GM18519 (cell line): Measurements from ENCODE around the gene FKBP10.
"Not testable (repeated sequence)": the region's sequence is repeated elsewhere in the genome, so short reads cannot be mapped to it uniquely, and the experiment has no call there.

ENCODE experiments used
- ATAC-seq: cut with Tn5 transposase; IDR thresholded peaks from one replicate; pipeline ENCODE4 v1.9.1; 2021; ENCODE audit warnings: mild to moderate bottlenecking, moderate library complexity; ENCODE audit not compliant: unreplicated experiment, low FRiP score

FKBP10 gene, protein sequence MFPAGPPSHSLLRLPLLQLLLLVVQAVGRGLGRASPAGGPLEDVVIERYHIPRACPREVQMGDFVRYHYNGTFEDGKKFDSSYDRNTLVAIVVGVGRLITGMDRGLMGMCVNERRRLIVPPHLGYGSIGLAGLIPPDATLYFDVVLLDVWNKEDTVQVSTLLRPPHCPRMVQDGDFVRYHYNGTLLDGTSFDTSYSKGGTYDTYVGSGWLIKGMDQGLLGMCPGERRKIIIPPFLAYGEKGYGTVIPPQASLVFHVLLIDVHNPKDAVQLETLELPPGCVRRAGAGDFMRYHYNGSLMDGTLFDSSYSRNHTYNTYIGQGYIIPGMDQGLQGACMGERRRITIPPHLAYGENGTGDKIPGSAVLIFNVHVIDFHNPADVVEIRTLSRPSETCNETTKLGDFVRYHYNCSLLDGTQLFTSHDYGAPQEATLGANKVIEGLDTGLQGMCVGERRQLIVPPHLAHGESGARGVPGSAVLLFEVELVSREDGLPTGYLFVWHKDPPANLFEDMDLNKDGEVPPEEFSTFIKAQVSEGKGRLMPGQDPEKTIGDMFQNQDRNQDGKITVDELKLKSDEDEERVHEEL

DNA sequence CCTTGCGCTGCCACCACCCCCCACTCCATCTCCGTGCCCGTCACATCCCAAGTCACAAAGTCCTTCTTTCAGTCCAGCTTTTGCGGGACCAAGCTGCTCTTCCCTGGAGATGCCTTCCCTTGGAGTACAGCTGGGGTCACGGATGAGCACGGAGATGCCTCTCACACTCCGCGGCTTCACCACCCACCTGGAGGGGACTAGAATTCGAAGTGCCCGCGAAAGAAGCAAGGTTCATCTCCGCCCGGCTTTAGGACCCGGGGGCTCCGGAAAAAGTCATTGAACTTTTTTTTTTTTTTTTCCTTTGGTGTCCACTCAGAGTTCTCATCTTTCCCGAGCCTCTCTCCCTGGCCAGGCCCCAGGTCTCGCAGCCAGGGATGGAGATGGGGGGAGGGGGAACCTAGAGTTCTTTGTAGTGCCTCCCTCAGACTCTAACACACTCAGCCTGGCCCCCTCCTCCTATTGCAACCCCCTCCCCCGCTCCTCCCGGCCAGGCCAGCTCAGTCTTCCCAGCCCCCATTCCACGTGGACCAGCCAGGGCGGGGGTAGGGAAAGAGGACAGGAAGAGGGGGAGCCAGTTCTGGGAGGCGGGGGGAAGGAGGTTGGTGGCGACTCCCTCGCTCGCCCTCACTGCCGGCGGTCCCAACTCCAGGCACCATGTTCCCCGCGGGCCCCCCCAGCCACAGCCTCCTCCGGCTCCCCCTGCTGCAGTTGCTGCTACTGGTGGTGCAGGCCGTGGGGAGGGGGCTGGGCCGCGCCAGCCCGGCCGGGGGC, at the start of gene FKBP10:
TSS of gene FKBP10 (plus strand) at position 624 of the 771 bp plus-strand sequence. CDS start at position 655, 31 bp downstream.
- no peak for ATAC-seq

DNA sequence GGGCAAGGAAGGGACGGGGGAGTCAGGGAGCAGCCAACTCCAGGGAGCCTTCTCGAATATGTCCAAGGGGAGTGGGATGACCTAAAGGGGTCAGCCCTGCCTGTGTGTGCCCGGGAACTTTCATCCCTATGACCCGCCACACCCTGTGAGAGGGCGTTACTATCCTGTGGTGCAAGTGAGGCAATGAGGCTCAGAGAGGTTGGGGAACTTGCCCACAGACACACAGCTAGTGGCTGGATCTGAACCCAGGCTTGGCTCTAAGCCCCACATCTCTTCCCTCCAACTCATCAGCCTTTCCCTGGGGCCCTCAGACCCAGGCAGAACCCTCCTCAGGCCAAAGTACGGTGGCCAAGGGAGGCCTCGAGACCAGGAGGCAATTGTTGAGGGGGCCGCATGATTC, 49.5 kb upstream of the FKBP10 start:
- no peak for ATAC-seq

DNA sequence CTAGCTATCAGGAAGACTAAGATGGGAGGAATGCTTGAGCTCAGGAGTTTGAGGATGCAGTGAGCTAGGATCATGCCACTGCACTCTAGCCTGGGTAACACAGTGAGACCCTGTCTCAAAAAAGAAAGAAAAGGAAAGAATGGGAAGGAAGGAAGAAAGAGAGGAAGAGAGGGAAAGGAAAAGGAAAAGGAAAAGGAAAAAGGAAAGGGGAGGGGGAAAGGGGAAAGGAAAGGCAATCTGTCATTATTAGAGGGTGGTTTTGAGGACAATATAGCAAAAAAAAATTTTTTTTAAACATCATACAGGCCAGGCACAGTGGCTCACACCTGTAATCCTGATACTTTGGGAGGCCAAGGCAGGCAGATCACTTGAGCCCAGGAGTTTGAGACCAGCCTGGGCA, 46.7 kb upstream of the FKBP10 start:
- ATAC-seq = no peak

DNA sequence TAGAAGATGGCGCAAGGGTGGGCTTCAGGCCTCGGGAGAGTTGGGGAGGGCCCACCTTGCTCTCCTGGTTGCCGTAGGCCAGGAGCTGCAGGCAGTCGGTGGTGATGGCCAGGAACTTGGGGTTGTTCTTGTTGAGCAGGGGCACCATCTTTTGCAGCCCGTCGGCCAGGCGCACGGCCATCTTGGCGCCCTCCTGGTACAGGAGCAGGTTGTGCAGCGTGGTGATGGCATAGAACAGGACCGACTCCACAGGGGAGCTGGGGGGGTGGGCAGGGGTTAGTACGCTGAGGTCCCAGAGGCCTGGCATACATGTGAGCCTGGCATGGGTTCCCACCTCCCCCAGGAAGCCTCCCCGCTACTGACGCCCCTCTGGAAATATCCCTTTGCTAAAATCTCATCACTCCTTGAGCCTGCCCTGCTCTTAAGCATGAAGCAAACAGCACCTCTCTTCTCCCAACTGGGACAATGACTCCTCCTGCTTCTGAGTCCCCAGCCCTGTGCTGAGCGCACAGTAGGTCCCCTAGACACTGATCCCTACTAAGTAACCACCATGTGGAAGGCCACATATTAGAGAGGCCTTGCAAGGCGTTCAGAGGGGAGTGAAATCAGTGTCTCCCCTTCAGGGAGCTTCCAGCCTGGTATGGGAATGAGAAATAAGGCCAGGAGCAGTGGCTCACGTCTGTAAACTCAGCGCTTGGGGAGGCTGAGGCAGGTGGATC, 45.3 kb upstream of the FKBP10 start:
- ATAC-seq = no peak

DNA sequence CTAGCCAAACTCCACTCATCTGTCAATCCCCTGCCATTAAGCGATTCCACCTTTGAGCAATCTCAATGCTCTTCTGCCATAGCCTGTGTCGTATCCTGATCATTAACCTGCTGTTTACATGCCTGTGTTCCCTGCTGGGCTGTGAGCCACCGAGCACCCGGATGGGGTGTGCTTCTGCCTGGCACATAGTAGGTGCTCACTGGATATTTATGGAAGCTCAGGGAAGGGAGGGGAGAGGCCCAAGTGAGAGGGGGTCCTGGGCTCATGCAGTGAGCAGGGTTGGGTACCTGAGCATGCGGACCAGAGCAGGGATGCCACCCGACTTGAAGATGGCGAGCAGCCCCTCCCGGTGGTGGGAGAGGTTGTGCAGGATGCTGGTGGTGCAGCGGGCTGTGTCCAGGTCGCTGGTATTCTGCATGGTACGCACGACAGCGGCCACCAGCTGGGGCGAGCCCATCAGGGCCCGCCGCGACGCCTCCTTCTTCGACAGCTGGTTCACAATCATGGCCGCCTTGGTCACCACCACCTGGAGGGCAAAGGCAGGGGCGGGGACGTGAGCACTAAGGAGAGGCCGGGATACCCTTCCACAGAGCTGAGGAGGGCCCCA, 44.0 kb upstream of the FKBP10 start:
- no peak for ATAC-seq

DNA sequence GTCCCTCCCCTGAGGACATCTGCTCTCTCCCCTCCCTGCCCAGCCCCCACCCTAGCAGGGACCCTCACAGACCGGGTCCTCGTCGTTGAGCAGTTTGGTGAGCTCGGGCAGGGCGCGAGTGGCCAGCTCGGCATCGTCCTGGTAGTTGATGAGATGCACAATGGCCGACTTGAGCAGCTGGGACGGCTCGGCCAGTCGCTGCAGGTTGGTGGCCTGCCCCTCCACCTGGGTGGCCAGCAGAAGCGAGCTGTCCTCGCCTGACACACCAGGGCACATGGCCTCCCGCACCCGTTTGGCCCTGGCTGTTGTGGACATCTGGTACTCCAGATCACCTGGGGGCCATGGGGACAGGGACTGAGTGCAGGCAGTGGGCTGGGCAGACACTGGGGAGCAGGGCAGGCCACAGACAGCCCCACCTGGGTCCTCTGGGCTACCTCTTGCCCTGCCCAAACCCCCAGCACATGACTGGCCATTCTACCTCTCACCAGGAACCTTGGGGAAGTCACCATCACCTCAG, 43.4 kb upstream of the FKBP10 start:
- no peak for ATAC-seq

DNA sequence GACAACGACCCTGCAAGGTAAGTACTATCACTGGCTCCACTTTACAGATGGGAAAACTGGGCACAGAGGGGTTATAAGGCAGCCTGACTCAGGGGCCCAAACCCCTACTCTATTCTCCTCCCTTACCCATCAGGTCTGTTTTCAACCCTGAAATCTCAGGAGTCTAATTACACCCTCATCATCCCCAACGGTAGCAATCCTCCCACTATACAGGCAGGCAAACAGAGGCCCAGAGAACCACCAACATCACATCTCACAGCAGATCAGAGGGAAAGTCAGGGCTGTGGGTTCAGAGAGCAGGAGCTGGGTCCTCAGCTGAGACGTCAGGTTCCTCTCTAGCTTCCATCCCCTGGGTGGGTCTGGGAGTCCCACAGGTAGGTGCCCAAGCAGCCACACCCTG, 42.8 kb upstream of the FKBP10 start:
- ATAC-seq = no peak

DNA sequence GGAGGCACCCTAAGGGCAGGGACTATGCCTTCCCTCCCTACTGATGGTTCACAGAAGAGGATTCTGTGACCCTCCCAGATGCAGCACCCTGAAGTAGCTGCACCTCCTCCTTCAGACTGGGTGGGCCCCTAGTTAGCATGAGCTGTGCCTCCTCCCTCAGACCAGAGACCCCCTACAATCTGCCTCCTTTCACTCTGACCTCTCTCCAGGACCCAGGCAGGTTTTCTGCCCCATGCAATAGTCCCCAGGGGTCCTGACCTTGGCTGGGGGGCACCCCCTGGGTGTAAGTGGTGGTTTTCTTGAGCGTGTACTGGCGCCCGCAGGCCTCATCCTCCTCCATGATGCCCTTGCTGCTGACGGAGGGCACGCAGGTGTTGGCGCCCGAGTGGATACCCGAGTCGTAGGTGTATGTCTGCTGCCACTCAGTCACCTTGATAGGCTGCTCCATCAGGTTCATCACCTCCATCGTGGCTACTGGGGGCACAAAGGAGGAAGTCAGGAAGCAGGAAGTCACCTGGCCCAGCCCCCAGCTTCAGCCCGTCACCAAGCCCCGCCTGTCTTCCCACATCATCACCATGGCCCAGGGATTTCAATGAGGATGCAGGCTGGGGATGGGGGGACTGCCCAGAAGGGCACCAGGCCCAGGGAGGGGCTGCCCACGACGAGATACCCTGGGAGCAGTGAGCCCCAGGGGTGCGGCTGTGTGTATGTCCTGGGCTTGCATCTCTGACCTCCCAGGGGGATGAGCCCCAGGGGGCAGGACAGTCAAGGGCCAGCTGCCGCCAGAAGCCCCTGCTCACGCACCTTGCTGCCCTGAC, 41.2 kb upstream of the FKBP10 start:
- no peak for ATAC-seq

DNA sequence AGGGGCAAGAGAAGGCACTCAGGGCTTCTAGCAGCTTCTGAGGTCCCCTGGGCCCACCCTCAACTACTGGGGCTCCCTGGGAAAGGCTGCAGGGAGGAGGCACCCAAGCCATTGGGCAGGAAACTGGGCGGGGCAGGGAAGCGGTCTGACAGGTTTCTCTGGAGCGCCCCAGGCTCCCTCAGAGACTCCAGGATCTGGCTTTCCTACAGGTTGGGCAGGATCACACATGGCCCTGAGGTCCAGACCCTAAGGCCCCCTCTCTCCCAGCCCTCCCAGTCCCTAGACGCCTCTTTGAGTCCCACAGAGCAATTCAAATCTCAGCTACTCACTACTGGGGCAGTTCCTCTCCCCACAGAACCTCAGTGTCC, 40.6 kb upstream of the FKBP10 start:
- no peak for ATAC-seq

DNA sequence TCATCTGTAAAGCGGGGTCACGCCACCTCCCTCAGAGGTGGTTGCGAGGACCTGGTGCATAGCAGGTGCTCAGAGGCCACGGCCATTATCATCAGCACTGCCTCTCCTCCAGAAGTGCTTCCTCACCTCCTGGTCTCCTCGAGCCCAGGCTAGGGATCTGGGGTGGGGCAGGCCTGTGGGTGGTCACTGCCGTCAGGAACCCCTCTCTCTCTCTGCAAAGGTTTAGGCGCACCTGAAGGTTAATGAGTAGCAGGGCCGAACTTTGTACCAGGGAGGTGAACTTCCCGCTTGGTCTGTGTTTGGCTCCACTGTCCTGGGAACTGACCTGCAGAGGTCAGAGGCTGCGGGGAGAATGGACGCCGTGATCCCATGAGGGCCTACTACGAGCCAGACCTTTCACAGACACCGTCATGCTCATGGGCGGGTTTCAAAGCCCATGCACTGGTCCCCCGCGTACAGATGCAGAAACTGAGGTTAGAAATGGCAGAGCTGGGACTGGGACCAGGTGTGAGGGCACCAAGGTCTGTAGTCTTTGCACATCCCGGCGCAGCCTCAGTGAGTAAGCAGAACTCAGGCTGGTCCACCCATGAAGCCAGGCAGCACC, 40.1 kb upstream of the FKBP10 start:
- ATAC-seq = no peak

DNA sequence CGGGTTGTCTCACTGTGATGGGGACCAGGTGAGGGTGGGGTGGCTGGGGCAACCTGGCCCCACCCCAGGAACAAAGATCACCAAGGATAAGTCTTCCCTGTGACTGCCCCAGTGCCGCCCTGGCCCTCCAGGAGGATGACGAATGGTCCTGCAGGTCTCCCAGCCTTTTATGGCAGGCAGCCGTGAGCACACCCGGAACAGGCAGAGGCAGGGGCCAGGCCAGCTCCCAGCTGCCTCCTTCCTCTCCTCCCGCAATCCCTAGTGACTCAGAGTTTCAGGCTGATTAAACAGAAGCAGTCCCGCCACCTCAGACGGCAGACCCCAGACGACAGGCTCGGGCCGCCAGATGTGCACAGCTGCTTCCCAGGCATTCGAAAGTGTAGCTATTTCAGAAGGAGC, 39.6 kb upstream of the FKBP10 start:
- no peak for ATAC-seq

DNA sequence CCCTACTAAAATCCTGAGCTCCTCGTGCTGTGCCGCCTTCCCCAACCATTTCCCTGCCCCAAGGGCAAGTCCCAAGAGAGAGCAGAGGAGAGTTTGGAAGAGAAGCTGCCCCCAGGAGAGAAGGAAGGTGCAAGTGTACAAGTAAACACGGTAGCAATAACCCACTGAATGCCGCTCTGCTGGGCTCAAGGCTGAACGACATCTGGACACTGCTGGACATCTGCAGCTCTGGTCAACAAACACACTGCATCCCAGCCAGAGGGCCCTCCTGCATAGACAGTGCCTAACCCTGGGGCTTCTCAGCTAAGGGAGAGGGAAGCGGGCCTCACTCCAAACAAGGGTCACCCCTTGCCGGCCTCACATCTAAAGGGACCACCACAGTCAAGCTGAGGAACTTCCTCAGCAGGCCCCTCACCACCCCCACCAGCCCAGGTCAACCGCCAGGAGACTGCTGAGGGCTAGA, 39.0 kb upstream of the FKBP10 start:
- ATAC-seq = no peak

DNA sequence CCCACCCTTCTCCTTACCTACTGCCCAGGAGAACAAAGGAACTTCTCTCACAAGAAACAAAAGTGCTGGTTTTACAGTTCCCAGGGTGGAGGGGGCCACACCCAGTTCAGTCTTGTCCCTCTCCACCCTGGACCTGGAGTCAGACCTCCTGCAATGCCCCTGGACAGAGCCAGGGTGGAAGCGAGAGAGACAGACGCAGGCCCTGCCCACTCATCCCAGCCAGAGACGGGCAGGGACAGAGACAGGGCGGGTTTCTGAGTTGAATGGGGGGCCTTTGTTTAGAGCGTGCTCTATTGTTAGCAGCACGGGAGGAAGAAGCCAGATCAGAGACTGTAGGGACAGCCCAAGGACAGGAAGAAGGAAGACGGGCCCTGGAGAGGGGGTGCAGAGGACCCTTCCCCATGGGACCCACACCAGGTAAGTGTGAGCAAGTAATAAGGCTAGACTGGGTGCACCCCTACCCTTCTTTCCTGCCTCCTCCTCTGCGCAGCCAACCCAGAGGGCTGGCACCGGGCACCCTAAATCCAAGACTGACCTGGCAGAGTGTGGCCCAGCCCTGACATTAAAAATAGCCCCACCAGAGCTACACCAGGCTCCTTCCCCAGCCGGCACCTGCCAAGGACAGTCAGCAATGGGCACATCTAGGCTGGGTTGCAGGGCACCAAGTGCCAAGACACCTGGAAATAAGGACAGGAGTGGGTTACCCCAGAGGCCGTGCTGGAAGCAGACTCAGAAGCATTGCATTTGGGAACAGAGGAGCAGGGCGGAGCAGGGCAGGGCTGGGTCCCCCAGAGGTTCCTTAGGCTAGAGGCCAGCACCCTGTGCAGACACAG, 37.2 kb upstream of the FKBP10 start:
- ATAC-seq = no peak

DNA sequence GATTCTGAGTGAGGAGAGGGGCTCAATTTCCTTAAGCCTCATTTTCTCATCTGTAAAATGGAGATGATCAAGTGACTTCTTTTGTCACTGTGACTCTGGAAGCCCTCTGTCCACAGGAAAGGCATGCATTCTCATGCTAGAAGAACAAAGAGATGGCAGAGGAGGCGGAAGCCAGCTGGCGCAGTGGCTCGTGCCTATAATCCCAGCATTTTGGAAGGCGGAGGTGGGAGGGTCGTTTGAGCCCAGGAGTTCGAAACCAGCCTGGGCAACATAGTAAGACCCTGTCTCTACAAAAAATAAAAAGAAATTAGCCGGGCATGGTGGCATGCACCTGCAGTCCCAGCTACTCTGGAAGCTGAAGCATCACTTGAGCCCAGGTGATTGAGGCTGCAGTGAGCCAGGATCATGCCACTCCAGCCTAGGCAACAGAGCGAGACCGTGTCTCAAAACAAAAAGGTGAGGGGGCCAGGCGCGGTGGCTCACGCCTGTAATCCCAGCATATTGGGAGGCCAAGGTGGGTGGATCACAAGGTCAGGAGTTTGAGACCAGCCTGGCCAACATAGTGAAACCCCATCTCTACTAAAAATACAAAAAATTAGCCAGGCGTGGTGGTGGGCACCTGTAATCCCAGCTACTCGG, 36.4 kb upstream of the FKBP10 start:
- not testable (repeated sequence) for ATAC-seq

DNA sequence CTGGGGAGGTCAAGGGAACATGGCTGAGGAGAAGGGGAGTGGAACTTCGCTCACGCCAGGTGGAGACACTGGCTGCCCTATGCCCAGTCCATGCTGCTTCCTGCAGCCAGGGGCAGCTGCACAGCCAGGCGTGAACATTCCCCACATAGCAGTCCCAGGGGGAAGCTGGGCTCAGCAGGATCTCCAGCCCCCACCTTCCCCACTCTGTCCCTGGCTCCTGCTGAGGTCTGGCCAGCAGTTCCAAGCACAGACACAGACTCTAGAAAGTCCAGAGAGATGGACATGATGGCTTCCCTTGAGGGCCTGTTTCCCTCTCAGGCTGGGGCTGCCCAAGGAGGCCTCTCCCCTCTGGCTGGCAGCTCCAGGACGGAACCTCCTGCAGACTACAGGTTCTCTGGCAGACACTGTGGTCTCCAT, 35.6 kb upstream of the FKBP10 start:
- ATAC-seq = no peak

DNA sequence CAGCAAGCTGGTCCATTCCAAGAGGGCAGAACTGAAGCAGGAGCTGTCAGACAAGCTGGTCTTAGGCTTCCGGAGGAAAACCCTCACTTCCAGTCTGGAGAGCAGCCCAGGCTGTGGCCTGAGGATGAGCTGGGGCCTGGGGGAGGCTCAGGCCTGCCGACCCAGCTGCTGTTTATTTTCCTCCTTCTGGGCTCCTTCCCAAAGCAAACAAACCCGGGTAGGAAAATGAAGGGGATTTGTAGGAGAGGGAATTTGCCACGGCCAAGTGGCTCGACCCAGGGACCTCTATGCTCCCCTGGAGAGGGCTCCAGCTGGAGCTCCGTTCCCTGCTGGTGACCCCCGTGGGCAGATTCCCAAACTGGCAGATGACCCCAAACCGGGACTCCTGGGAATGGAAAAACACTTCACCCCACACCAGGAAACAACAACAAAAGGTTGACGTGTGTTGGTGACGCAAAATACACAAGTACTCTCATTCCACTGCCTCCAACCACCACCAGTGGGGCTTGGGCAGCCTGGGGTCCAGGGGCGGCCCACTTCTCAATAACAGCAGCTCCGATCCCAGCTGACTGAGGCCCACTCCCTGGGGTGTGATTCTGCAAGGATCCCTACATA, 35.1 kb upstream of the FKBP10 start:
- no peak for ATAC-seq

DNA sequence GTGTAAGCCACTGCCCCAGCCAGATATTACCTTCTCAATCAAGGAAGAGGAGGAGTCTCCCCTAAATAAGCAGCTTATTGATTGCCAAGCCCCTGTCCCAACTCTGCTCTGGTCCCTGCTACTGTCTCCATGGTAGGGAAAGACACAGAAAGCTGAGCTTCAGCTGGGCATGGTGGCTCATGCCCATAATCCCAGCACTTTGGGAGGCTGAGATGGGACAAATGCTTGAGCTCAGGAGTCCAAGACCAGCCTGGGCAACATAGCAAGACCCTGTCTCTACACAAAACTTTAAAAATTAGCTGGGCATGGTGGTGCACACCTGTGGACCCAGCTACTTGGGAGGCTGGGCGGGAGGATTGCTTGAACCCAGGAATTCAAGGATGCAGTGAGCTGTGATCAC, 32.9 kb upstream of the FKBP10 start:
- ATAC-seq = no peak
